ENCODE data around the gene YTHDF1. TPM values are rescaled to one million over a fixed set of nuclear protein-coding genes. Genes with fewer than 3 reads are reported as not detected.

The YTHDF1 gene
- total RNA-seq, 4 donors from 2014 or later = 17.9 to 32.1 (median 29.7) TPM

GRCh38 chr20:63220696-63221399, 4.9 kb upstream of the YTHDF1 start:
- Histone ChIP-seq H3K4me1 (peaks cover 13 to 22% (median 18%) of the 10 kb centered on the region in 4 donors), H3K27ac (replicated peaks in 1 of 4) (no peak overlapping the region), H3K9me3 (no peaks in the 10 kb centered on the region), H3K27me3 (peaks cover 0 to 18% (median 0%) of the 10 kb centered on the region in 4 donors), H3K36me3 (no peaks in the 10 kb centered on the region), H3K4me3 (no peak overlapping the region)
- TF ChIP-seq CTCF (IDR thresholded peaks at IDR 0.05) (no peak), EP300 (IDR thresholded peaks at IDR 0.05) (no peak), POLR2A (IDR thresholded peaks at IDR 0.05; ENCODE audit: low read depth) (no peak), POLR2AphosphoS5 (IDR thresholded peaks at IDR 0.05) (no peak)
- intact Hi-C loops (cut with DNase I) = no loop called here
- 64% methylated on average over 6 of the region's 9 CpGs for WGBS
- DNase-seq (ENCODE audit: extremely low spot score) = no peak

DNA sequence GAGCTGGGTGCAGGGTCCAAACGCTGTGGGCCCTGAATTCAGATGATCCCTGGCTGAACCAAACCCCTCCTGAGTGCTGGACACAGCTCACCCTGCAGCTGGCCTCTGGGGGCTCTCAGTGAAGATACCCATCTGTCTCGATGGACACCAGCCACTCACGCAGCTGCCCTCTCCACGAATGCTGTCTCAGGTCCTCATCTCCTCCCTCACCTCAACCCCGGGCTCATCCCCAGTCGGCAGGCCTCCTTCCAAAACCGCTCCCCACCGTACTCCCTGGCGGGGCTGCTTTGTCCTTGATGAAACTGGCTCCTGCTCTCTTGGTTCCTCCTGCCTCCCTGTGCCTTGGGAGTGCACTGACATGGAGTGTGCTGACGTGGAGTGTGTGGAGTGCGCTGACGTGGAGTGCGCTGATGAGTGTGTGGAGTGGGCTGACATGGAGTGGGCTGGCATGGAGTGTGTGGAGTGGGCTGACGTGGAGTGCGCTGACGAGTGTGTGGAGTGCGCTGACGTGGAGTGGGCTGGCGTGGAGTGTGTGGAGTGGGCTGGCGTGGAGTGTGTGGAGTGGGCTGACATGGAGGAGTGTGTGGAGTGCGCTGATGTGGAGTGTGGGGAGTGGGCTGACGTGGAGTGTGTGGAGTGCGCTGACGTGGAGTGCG, 4.1 kb upstream of the YTHDF1 start:
- Histone ChIP-seq H3K4me1 (peaks cover 14 to 27% (median 20%) of the 10 kb centered on the region in 4 donors), H3K27ac (replicated peaks in 1 of 4) (no peak overlapping the region), H3K27me3 (peaks cover 0 to 18% (median 0%) of the 10 kb centered on the region in 4 donors), H3K4me3 (no peak overlapping the region), H3K36me3 (no peaks in the 10 kb centered on the region), H3K9me3 (no peaks in the 10 kb centered on the region)
- no peak for DNase-seq (ENCODE audit: extremely low spot score)
- WGBS = 82% methylated on average over 25 of the region's 25 CpGs
- no peak for TF ChIP-seq CTCF (IDR thresholded peaks at IDR 0.05)
- TF ChIP-seq POLR2A (IDR thresholded peaks at IDR 0.05; ENCODE audit: low read depth) = no peak
- no peak for TF ChIP-seq EP300 (IDR thresholded peaks at IDR 0.05)
- TF ChIP-seq POLR2AphosphoS5 (IDR thresholded peaks at IDR 0.05) = no peak
- intact Hi-C loops (cut with DNase I) = loop anchor here (10.0 kb wide), 1 partner anchor 265 kb away; the partner anchor contains the start of gene SLC17A9

DNA sequence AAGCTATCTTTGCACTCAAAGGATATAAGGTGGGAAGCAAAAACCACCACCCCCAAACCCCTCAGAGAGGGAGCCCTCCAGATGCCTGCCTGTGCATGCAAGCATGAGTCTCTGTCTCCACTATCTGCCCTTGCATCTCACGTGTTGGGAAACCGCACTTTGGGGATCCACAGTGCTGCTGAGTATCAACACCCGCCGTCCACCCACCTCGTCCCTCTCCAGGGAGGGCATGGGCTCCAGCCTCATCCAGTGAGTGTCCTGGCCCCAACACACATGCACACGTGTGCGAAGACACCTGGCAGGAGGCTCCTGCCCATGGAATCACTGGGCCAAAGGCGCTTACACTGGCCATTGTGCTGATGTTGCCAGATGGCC, 3.5 kb upstream of the YTHDF1 start:
- no peak overlapping the region for H3K4me3 ChIP-seq
- H3K36me3 ChIP-seq = peaks cover 0 to 5% (median 1%) of the 10 kb centered on the region in 4 donors
- no peak for TF ChIP-seq CTCF (IDR thresholded peaks at IDR 0.05)
- no peak for TF ChIP-seq POLR2AphosphoS5 (IDR thresholded peaks at IDR 0.05)
- TF ChIP-seq POLR2A (IDR thresholded peaks at IDR 0.05; ENCODE audit: low read depth) = no peak
- TF ChIP-seq EP300 (IDR thresholded peaks at IDR 0.05) = no peak
- intact Hi-C loops (cut with DNase I) = loop anchor here (10.0 kb wide), 1 partner anchor 265 kb away; the partner anchor contains the start of gene SLC17A9
- H3K4me1 ChIP-seq = peaks cover 14 to 27% (median 20%) of the 10 kb centered on the region in 4 donors
- peaks cover 0 to 18% (median 0%) of the 10 kb centered on the region in 4 donors for H3K27me3 ChIP-seq
- no peak overlapping the region for H3K27ac ChIP-seq (replicated peaks in 1 of 4)
- 76% methylated on average over 8 of the region's 8 CpGs for WGBS
- no peaks in the 10 kb centered on the region for H3K9me3 ChIP-seq
- DNase-seq (ENCODE audit: extremely low spot score) = no peak

DNA sequence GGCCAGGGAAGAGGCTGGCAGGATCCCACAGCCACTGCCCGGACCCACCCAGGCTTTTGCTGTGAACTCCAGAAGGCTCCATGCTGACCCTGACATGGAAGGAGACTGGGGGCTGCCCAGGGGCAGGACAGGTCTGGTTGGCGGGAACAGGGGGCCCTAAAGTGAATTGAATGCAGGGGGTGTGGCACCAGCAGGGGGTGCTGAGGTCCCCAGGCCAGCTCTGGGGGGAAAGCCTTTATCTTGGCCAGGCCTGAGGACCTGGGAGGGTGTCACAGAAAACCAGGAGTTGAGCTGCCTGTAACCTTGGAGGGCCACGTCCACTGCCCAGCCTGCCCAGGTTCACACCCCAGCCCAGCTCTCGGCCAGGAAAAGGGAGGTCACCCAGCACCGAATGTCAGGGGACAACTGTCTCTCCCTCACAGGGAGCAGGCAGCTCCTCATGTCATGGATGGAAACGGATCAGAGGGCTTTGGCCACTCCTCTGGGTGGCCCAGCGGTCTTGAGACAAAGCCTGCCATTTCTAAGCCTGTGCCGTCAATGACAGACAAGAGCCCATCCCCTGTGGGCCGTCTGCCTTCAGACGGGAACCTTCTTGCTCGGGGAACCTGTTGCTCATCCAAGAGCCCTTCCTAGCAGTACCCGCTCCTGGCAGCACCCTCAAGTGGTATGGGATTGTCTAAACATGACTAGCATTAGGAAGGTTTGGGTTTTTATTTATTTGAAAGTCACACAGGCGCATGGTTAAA, 2.9 kb upstream of the YTHDF1 start:
- 65% methylated on average over 7 of the region's 13 CpGs for WGBS
- Histone ChIP-seq H3K9me3 (no peaks in the 10 kb centered on the region), H3K4me3 (no peak overlapping the region), H3K27me3 (peaks cover 0 to 18% (median 0%) of the 10 kb centered on the region in 4 donors), H3K27ac (replicated peaks in 1 of 4) (no peak overlapping the region), H3K36me3 (peaks cover 0 to 11% (median 4%) of the 10 kb centered on the region in 4 donors), H3K4me1 (peaks cover 15 to 27% (median 23%) of the 10 kb centered on the region in 4 donors)
- TF ChIP-seq CTCF (IDR thresholded peaks at IDR 0.05) (no peak), POLR2A (IDR thresholded peaks at IDR 0.05; ENCODE audit: low read depth) (no peak), POLR2AphosphoS5 (IDR thresholded peaks at IDR 0.05) (no peak), EP300 (IDR thresholded peaks at IDR 0.05) (no peak)
- intact Hi-C loops (cut with DNase I) = loop anchor here (10.0 kb wide), 1 partner anchor 264 kb away; the partner anchor contains the start of gene SLC17A9
- no peak for DNase-seq (ENCODE audit: extremely low spot score)

Data from esophagus muscularis mucosa (tissue), 4 donors.